GM19023 (cell line): ENCODE measurements around the gene FKBP4.

Source experiments
- ATAC-seq: cut with Tn5 transposase; IDR thresholded peaks from one replicate; pipeline ENCODE4 v1.9.1; 2021; ENCODE audit warnings: mild to moderate bottlenecking, moderate library complexity; ENCODE audit not compliant: unreplicated experiment

FKBP4 gene

GRCh38 chr12:2844786-2845185 lies 50.0 kb downstream of the FKBP4 start:
- ATAC-seq = no peak

DNA sequence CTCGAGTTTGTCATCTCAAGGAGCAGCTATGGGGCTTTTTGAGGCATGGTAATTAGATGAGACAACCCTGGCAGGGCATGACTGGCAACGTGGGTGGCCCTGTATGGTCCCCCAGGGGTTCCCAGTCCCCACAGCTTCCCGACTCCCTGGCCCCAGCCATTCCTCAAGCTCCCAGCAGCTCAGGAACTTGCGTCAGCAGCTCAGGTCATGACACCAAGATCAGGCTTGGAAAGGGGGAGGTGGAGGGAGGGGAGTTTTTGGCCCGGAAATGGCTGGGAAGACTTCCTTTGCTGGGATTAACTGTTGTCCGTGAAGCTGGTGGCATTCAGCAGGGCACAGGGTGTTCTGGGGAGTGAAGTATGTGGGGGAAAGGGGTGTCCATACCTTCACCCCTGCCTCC lies 50.5 kb downstream of the FKBP4 start:
- ATAC-seq = no peak

- no peak for ATAC-seq
Observed at GRCh38 chr12:2851931-2852330, 57.2 kb downstream of the FKBP4 start.

GRCh38 chr12:2853626-2854025 lies 58.9 kb downstream of the FKBP4 start:
- no peak for ATAC-seq
